ENCODE results near the gene KEL.
A peak's percentile ranks its signal among the peaks of the same experiment; 100 is the strongest.
"Not testable (repeated sequence)": the region's sequence is repeated elsewhere in the genome, so short reads cannot be mapped to it uniquely, and the experiment has no call there.

Gene KEL

GRCh38 chr7:142961973-142962926 lies at the start of gene KEL:
KEL (minus strand) TSS chr7:142962363; CDS start chr7:142962206, 157 bp downstream.
- no peak for DNase-seq

- DNase-seq = peak; percentile 48
Observed at GRCh38 chr7:143008007-143008901, 46.1 kb upstream of the KEL start.

- DNase-seq = no peak
Observed at GRCh38 chr7:143005632-143006260, 43.6 kb upstream of the KEL start.

- peak; percentile 33 for DNase-seq
Observed at GRCh38 chr7:143003393-143004051, 41.4 kb upstream of the KEL start.

- no peak for DNase-seq
Observed at GRCh38 chr7:143002898-143003297, 40.7 kb upstream of the KEL start.

GRCh38 chr7:143002106-143002505 lies 39.9 kb upstream of the KEL start:
- DNase-seq = peak; percentile 17

GRCh38 chr7:143000648-143001047 lies 38.5 kb upstream of the KEL start:
- no peak for DNase-seq

- DNase-seq = no peak
Observed at GRCh38 chr7:142999793-143000192, 37.6 kb upstream of the KEL start.

- no peak for DNase-seq
Observed at GRCh38 chr7:142998966-142999365, 36.8 kb upstream of the KEL start.

- DNase-seq = no peak
Observed at GRCh38 chr7:142997456-142997989, 35.4 kb upstream of the KEL start.

- no peak for DNase-seq
Observed at GRCh38 chr7:142992427-142992826, 30.3 kb upstream of the KEL start.

- no peak for DNase-seq
Observed at GRCh38 chr7:142984297-142984696, 22.1 kb upstream of the KEL start.

GRCh38 chr7:142983825-142984224 lies 21.7 kb upstream of the KEL start:
- no peak for DNase-seq

GRCh38 chr7:142978402-142978801 lies 16.2 kb upstream of the KEL start:
- not testable (repeated sequence) for DNase-seq

- no peak for DNase-seq
Observed at GRCh38 chr7:142974626-142975025, 12.5 kb upstream of the KEL start.

GRCh38 chr7:142969183-142969582 lies 7.0 kb upstream of the KEL start:
- DNase-seq = no peak

- no peak for DNase-seq
Observed at GRCh38 chr7:142968229-142968628, 6.1 kb upstream of the KEL start.

- no peak for DNase-seq
Observed at GRCh38 chr7:142964502-142965246, 2.5 kb upstream of the KEL start.

- DNase-seq = no peak
Observed at GRCh38 chr7:142963993-142964392, 1.8 kb upstream of the KEL start.

GRCh38 chr7:142962991-142963390 lies 828 bp upstream of the KEL start:
- DNase-seq = no peak

GRCh38 chr7:142961595-142961972 lies 579 bp downstream of the KEL start:
- DNase-seq = no peak

Measured in GDM1 (cell line).